ENCODE data around the gene FOXE1. TPM values are rescaled to one million over a fixed set of nuclear protein-coding genes. Genes with fewer than 3 reads are reported as not detected.

The FOXE1 gene
- total RNA-seq, 1 experiment from 2014 or later = not detected

- TF ChIP-seq CTCF (conservative IDR thresholded peaks at IDR 0.05; ENCODE audit: low read depth, low read length) = no peak
- no peak for TF ChIP-seq EZH2 (IDR thresholded peaks at IDR 0.05; ENCODE audit: borderline replicate concordance, low read depth, low read length, poor library complexity, severe bottlenecking)
- intact Hi-C loops (cut with micrococcal nuclease; ENCODE audit: unreplicated experiment) = no loop called here
- POLR2A ChIA-PET (ENCODE audit: low non-redundant PET) = no interaction called here
- CTCF ChIA-PET = no interaction called here
- BruUV-seq (replicated peaks) = no TSS peak
- Histone ChIP-seq H3K27ac (ENCODE audit: low read depth, low read length, poor library complexity, severe bottlenecking) (no peak overlapping the region), H3K4me3 (ENCODE audit: low read depth, low read length, poor library complexity, severe bottlenecking) (no peak overlapping the region), H3K4me1 (ENCODE audit: insufficient read depth, low read length, poor library complexity, severe bottlenecking) (no peaks in the 10 kb centered on the region), H3K27me3 (replicated peaks; ENCODE audit: insufficient read depth, low read depth, low read length, poor library complexity) (peaks cover 41% of the 10 kb centered on the region), H3K9me3 (ENCODE audit: low read depth, low read length, poor library complexity, severe bottlenecking) (peaks cover 15% of the 10 kb centered on the region), H3K36me3 (ENCODE audit: insufficient read depth, low read length, poor library complexity, severe bottlenecking) (no peaks in the 10 kb centered on the region)
- no peak for DNase-seq (ENCODE audit: low spot score)
These were observed 15.8 kb downstream of the FOXE1 start for GRCh38 chr9:97868859-97869258.

GRCh38 chr9:97873425-97873824 is 20.4 kb downstream of the FOXE1 start:
- BruUV-seq (replicated peaks) = no TSS peak
- Histone ChIP-seq H3K27me3 (replicated peaks; ENCODE audit: insufficient read depth, low read depth, low read length, poor library complexity) (peaks cover 30% of the 10 kb centered on the region), H3K27ac (ENCODE audit: low read depth, low read length, poor library complexity, severe bottlenecking) (no peak overlapping the region), H3K9me3 (ENCODE audit: low read depth, low read length, poor library complexity, severe bottlenecking) (no peaks in the 10 kb centered on the region), H3K36me3 (ENCODE audit: insufficient read depth, low read length, poor library complexity, severe bottlenecking) (no peaks in the 10 kb centered on the region), H3K4me3 (ENCODE audit: low read depth, low read length, poor library complexity, severe bottlenecking) (no peak overlapping the region), H3K4me1 (ENCODE audit: insufficient read depth, low read length, poor library complexity, severe bottlenecking) (no peaks in the 10 kb centered on the region)
- no peak for TF ChIP-seq EZH2 (IDR thresholded peaks at IDR 0.05; ENCODE audit: borderline replicate concordance, low read depth, low read length, poor library complexity, severe bottlenecking)
- no peak for TF ChIP-seq CTCF (conservative IDR thresholded peaks at IDR 0.05; ENCODE audit: low read depth, low read length)
- intact Hi-C loops (cut with micrococcal nuclease; ENCODE audit: unreplicated experiment) = no loop called here
- no peak for DNase-seq (ENCODE audit: low spot score)
- CTCF ChIA-PET = interaction anchor here (1.4 kb wide), 1 partner anchor 17 kb away, joined by 3 read pairs; no protein-coding TSS in a partner anchor
- POLR2A ChIA-PET (ENCODE audit: low non-redundant PET) = no interaction called here

- DNase-seq (ENCODE audit: low spot score) = no peak
- Histone ChIP-seq H3K4me3 (ENCODE audit: low read depth, low read length, poor library complexity, severe bottlenecking) (no peak overlapping the region), H3K36me3 (ENCODE audit: insufficient read depth, low read length, poor library complexity, severe bottlenecking) (no peaks in the 10 kb centered on the region), H3K27me3 (replicated peaks; ENCODE audit: insufficient read depth, low read depth, low read length, poor library complexity) (peaks cover 25% of the 10 kb centered on the region), H3K27ac (ENCODE audit: low read depth, low read length, poor library complexity, severe bottlenecking) (no peak overlapping the region), H3K9me3 (ENCODE audit: low read depth, low read length, poor library complexity, severe bottlenecking) (no peaks in the 10 kb centered on the region), H3K4me1 (ENCODE audit: insufficient read depth, low read length, poor library complexity, severe bottlenecking) (no peaks in the 10 kb centered on the region)
- TF ChIP-seq EZH2 (IDR thresholded peaks at IDR 0.05; ENCODE audit: borderline replicate concordance, low read depth, low read length, poor library complexity, severe bottlenecking) = no peak
- intact Hi-C loops (cut with micrococcal nuclease; ENCODE audit: unreplicated experiment) = no loop called here
- BruUV-seq (replicated peaks) = no TSS peak
- CTCF ChIA-PET = interaction anchor here (1.4 kb wide), 1 partner anchor 16 kb away, joined by 3 read pairs; no protein-coding TSS in a partner anchor
- POLR2A ChIA-PET (ENCODE audit: low non-redundant PET) = no interaction called here
These were observed 20.9 kb downstream of the FOXE1 start for GRCh38 chr9:97873882-97874281.

GRCh38 chr9:97874624-97875023 is 21.6 kb downstream of the FOXE1 start:
- DNase-seq (ENCODE audit: low spot score) = no peak
- H3K27ac ChIP-seq (ENCODE audit: low read depth, low read length, poor library complexity, severe bottlenecking) = no peak overlapping the region
- H3K4me3 ChIP-seq (ENCODE audit: low read depth, low read length, poor library complexity, severe bottlenecking) = no peak overlapping the region
- no TSS peak for BruUV-seq (replicated peaks)
- CTCF ChIA-PET = interaction anchor here (1.4 kb wide), 1 partner anchor 16 kb away, joined by 3 read pairs; no protein-coding TSS in a partner anchor
- intact Hi-C loops (cut with micrococcal nuclease; ENCODE audit: unreplicated experiment) = no loop called here
- H3K9me3 ChIP-seq (ENCODE audit: low read depth, low read length, poor library complexity, severe bottlenecking) = no peaks in the 10 kb centered on the region
- no peaks in the 10 kb centered on the region for H3K36me3 ChIP-seq (ENCODE audit: insufficient read depth, low read length, poor library complexity, severe bottlenecking)
- H3K27me3 ChIP-seq (replicated peaks; ENCODE audit: insufficient read depth, low read depth, low read length, poor library complexity) = peaks cover 20% of the 10 kb centered on the region
- TF ChIP-seq CTCF (conservative IDR thresholded peaks at IDR 0.05; ENCODE audit: low read depth, low read length) = no peak
- no peak for TF ChIP-seq EZH2 (IDR thresholded peaks at IDR 0.05; ENCODE audit: borderline replicate concordance, low read depth, low read length, poor library complexity, severe bottlenecking)
- no peaks in the 10 kb centered on the region for H3K4me1 ChIP-seq (ENCODE audit: insufficient read depth, low read length, poor library complexity, severe bottlenecking)
- POLR2A ChIA-PET (ENCODE audit: low non-redundant PET) = no interaction called here
